HCT116 (cell line): Measurements from ENCODE around the gene UTP14A. TPM values are rescaled to one million over a fixed set of nuclear protein-coding genes. Genes with fewer than 3 reads are reported as not detected.

Source experiments
- ATAC-seq: fragments of 200-7000 bp; cut with Tn5 transposase; 2 replicates; pipeline ENCODE4 v1.9.1; 2020; ENCODE audit warnings: mild to moderate bottlenecking, moderate library complexity
- BruUV-seq: library from RNA; stranded (reverse); fragments of 400-500 nt; replicated peaks from 2 replicates; lab custom pipeline; 2021; lab: Mats Ljungman, UMichigan
- CTCF ChIA-PET: fragments of 300-600 bp; sonication (Branson Sonifier 250); formaldehyde crosslinking; loops from one replicate; lab custom pipeline; 2021; ENCODE audit warnings: antibody characterized with exemption; lab: Charles Lee
- POLR2A ChIA-PET: fragments of 300-600, 350-600 bp; sonication (Branson Sonifier 250); formaldehyde crosslinking; loops from one replicate; lab custom pipeline; 2021; ENCODE audit warnings: antibody characterized with exemption; lab: Charles Lee
- RAD21 ChIA-PET, 2 experiments: fragments of 300-600 bp; sonication (Branson Sonifier 250); formaldehyde crosslinking; loops; one replicate each; lab custom pipeline; 2023; ENCODE audit warnings: low total read pairs in 2 of 2; ENCODE audit not compliant: uncharacterized antibody in 2 of 2, unreplicated experiment in 2 of 2, low non-redundant PET in 1 of 2; lab: Charles Lee
- DNase-seq: peaks from one replicate; pipeline ENCODE4 v3.0.0-alpha.2; 2010; ENCODE audit warnings: low read depth, low spot score
- H2AFZ ChIP-seq: fragments of 200-600 bp; shearing (Covaris generic), sonication (generic); 2 replicates; pipeline ENCODE4 v1.6.1; 2017; ENCODE audit warnings: low read depth, mixed run types, mixed read lengths, antibody characterized with exemption, low read length; ENCODE audit not compliant: poor library complexity, severe bottlenecking
- H3K27ac ChIP-seq: 2 replicates; pipeline ENCODE4 v1.5.1; 2012; ENCODE audit warnings: low read depth, low read length
- H3K27me3 ChIP-seq: fragments of 200-600 bp; sonication (generic); 2 replicates; pipeline ENCODE4 v1.6.1; 2016; ENCODE audit warnings: mixed run types, low read length, mixed read lengths; ENCODE audit not compliant: insufficient read depth
- H3K36me3 ChIP-seq, 2 experiments: fragments of 200-500 bp in 1 of 2; fragments of 200-600 bp in 1 of 2; sonication (Bioruptor generic) in 1 of 2; sonication (generic) in 1 of 2; 2 replicates each; pipeline versions ENCODE4 v1.5.1 to v1.6.1; 2014 to 2016; ENCODE audit warnings: low read length in 2 of 2, inconsistent platforms in 1 of 2, mixed read lengths in 1 of 2, mixed run types in 1 of 2; ENCODE audit not compliant: insufficient read depth in 2 of 2, control insufficient read depth in 1 of 2
- H3K4me1 ChIP-seq, 2 experiments: fragments of 200-600 bp in 1 of 2; sonication (generic) in 1 of 2; 2 replicates each; pipeline versions ENCODE4 v1.5.1 to v1.6.1; 2012 to 2017; ENCODE audit warnings: low read length in 2 of 2, inconsistent platforms in 1 of 2, mild to moderate bottlenecking in 1 of 2, mixed read lengths in 1 of 2, mixed run types in 1 of 2, moderate library complexity in 1 of 2; ENCODE audit not compliant: insufficient read depth in 2 of 2, control insufficient read depth in 1 of 2
- H3K4me2 ChIP-seq: fragments of 200-600 bp; sonication (generic); 2 replicates; pipeline ENCODE4 v1.6.1; 2017; ENCODE audit warnings: mixed run types, low read length, mixed read lengths
- H3K4me3 ChIP-seq, 2 experiments: fragments of 200-600 bp in 1 of 2; sonication (generic) in 1 of 2; replicated peaks in 1 of 2; 2 replicates each; pipeline ENCODE4 v1.5.1; 2011 to 2016; ENCODE audit warnings: low read length in 2 of 2, control low read depth in 1 of 2, low read depth in 1 of 2, mild to moderate bottlenecking in 1 of 2, mixed read lengths in 1 of 2, mixed run types in 1 of 2
- H3K79me2 ChIP-seq: fragments of 200-600 bp; sonication (generic); 2 replicates; pipeline ENCODE4 v1.6.1; 2017; ENCODE audit warnings: mild to moderate bottlenecking, mixed run types, low read length, moderate library complexity, mixed read lengths; ENCODE audit not compliant: insufficient read depth
- H3K9ac ChIP-seq: fragments of 200-600 bp; sonication (generic); 2 replicates; pipeline ENCODE4 v1.6.1; 2016; ENCODE audit warnings: low read length, mixed read lengths
- H3K9me2 ChIP-seq: fragments of 200-600 bp; sonication (generic), shearing (Covaris generic); 2 replicates; pipeline ENCODE4 v1.6.1; 2017; ENCODE audit warnings: mixed run types, mild to moderate bottlenecking, moderate library complexity; ENCODE audit not compliant: insufficient read depth
- H3K9me3 ChIP-seq, 2 experiments: fragments of 200-500 bp in 1 of 2; fragments of 200-600 bp in 1 of 2; sonication (Bioruptor generic) in 1 of 2; sonication (generic) in 1 of 2; 2 replicates each; pipeline ENCODE4 v1.6.1; 2014 to 2017; ENCODE audit warnings: low read length in 2 of 2, mixed read lengths in 2 of 2, inconsistent platforms in 1 of 2, low read depth in 1 of 2, mild to moderate bottlenecking in 1 of 2, mixed run types in 1 of 2, moderate library complexity in 1 of 2; ENCODE audit not compliant: control insufficient read depth in 1 of 2, insufficient read depth in 1 of 2
- H4K20me1 ChIP-seq: fragments of 200-600 bp; sonication (generic), shearing (Covaris generic); 2 replicates; pipeline ENCODE4 v1.6.1; 2017; ENCODE audit warnings: mixed run types, mild to moderate bottlenecking, moderate library complexity; ENCODE audit not compliant: insufficient read depth
- ATF3 ChIP-seq: IDR thresholded peaks from 2 replicates; pipeline ENCODE4 v1.6.1; 2012
- CBX3 ChIP-seq: IDR thresholded peaks from 2 replicates; pipeline ENCODE4 v1.6.1; 2012; ENCODE audit warnings: low read depth
- CEBPB ChIP-seq: IDR thresholded peaks from 2 replicates; pipeline ENCODE4 v1.6.1; 2012; ENCODE audit warnings: low read depth
- CTCF ChIP-seq, 3 experiments: fragments of 200-600 bp in 1 of 3; sonication (generic) in 1 of 3; IDR thresholded peaks in 2 of 3; conservative IDR thresholded peaks in 1 of 3; 2 replicates each; pipeline ENCODE4 v1.5.1; 2012 to 2017; ENCODE audit warnings: low read depth in 2 of 3, low read length in 2 of 3, antibody characterized with exemption in 1 of 3, borderline replicate concordance in 1 of 3, control low read depth in 1 of 3, mild to moderate bottlenecking in 1 of 3, mixed read lengths in 1 of 3, mixed run types in 1 of 3, moderate library complexity in 1 of 3; ENCODE audit not compliant: insufficient read depth in 1 of 3
- EGR1 ChIP-seq: IDR thresholded peaks from 2 replicates; pipeline ENCODE4 v1.6.1; 2012; ENCODE audit warnings: low read depth
- EZH2 ChIP-seq: fragments of 200-600 bp; sonication (generic); IDR thresholded peaks from 2 replicates; pipeline ENCODE4 v1.6.1; 2017; ENCODE audit warnings: antibody characterized with exemption, mixed run types
- EZH2phosphoT487 ChIP-seq: fragments of 200-600 bp; IDR thresholded peaks from 2 replicates; pipeline ENCODE4 v1.6.1; 2018; ENCODE audit warnings: antibody characterized with exemption, borderline replicate concordance
- POLR2A ChIP-seq: IDR thresholded peaks from 2 replicates; pipeline ENCODE4 v1.7.0; 2011; ENCODE audit warnings: borderline replicate concordance; ENCODE audit not compliant: insufficient read depth, insufficient read length; ENCODE audit errors: extremely low read depth
- SP1 ChIP-seq: IDR thresholded peaks from 2 replicates; pipeline ENCODE4 v1.6.1; 2012; ENCODE audit warnings: low read depth
- SRF ChIP-seq: IDR thresholded peaks from 2 replicates; pipeline ENCODE4 v1.6.1; 2012; ENCODE audit warnings: low read depth
- TCF7L2 ChIP-seq: IDR thresholded peaks from 2 replicates; pipeline ENCODE4 v1.7.0; 2011; ENCODE audit warnings: borderline replicate concordance, inconsistent platforms; ENCODE audit not compliant: insufficient read depth, insufficient read length; ENCODE audit errors: extremely low read depth
- ZBTB33 ChIP-seq: IDR thresholded peaks from 2 replicates; pipeline ENCODE4 v1.6.1; 2011; ENCODE audit warnings: mild to moderate bottlenecking, low read length, moderate library complexity; ENCODE audit not compliant: insufficient replicate concordance; ENCODE audit errors: extremely low read depth
- ZFX ChIP-seq: fragments of 450-650 bp; IDR thresholded peaks from 2 replicates; pipeline ENCODE4 v1.6.1; 2017
- ZNF274 ChIP-seq: fragments of 200-500 bp; sonication (Bioruptor generic); IDR thresholded peaks from 2 replicates; pipeline ENCODE4 v1.6.1; 2014; ENCODE audit warnings: mild to moderate bottlenecking, low read depth, low read length, inconsistent platforms
- intact Hi-C: fragments of 100-400 bp; cut with micrococcal nuclease; formaldehyde crosslinking; loops from 2 replicates; pipeline ENCODE4 v1.10.0; 2022
- total RNA-seq: library from RNA; stranded (reverse); gene quantifications from one replicate; pipeline ENCODE4 v1.2.1, GENCODE V29; 2021; ENCODE audit not compliant: unreplicated experiment

UTP14A gene
- total RNA-seq, 1 experiment from 2014 or later: 28.3 TPM

- TF ChIP-seq ZBTB33 (no peak), CBX3 (no peak), EZH2phosphoT487 (no peak), ZFX (no peak), TCF7L2 (no peak)
These were observed 27.7 kb downstream of the UTP14A start (continued) for GRCh38 chrX:129933700-129934099.

- Histone ChIP-seq H3K4me1 (peaks cover 0 to 6% of the 10 kb centered on the region in 2 experiments; a peak in 1 of 4 replicates), H4K20me1 (no peaks in the 10 kb centered on the region), H3K9ac (no peak overlapping the region), H3K4me3 (no peak overlapping the region), H3K36me3 (no peaks in the 10 kb centered on the region), H3K4me2 (no peak overlapping the region), H3K9me2 (no peaks in the 10 kb centered on the region), H3K9me3 (no peaks in the 10 kb centered on the region), H3K27ac (no peak overlapping the region), H3K79me2 (no peaks in the 10 kb centered on the region), H2AFZ (no peak overlapping the region), H3K27me3 (no peaks in the 10 kb centered on the region)
- TF ChIP-seq ATF3 (no peak), POLR2A (no peak), ZFX (no peak), CBX3 (no peak), SP1 (no peak), EZH2phosphoT487 (no peak), EZH2 (no peak), SRF (no peak), ZNF274 (no peak), EGR1 (no peak), TCF7L2 (no peak), CTCF (IDR thresholded peaks at IDR 0.05 in 2 of 3, conservative IDR thresholded peaks at IDR 0.05 in 1 of 3; ENCODE audit: borderline replicate concordance in 1 of 3, insufficient read depth in 1 of 3, low read depth in 2 of 3, low read length in 2 of 3) (no peak), CEBPB (no peak)
- ATAC-seq: no peak
- intact Hi-C loops: no loop called here
- no TSS peak for BruUV-seq
- ChIA-PET POLR2A (no interaction called here), RAD21 (no interaction called here), CTCF (no interaction called here)
- no peak for DNase-seq
These were observed 28.5 kb downstream of the UTP14A start for GRCh38 chrX:129934461-129934860.
